HG02885 (cell line): ENCODE results near the gene AGAP3.

Source experiments
- ATAC-seq: cut with Tn5 transposase; IDR thresholded peaks from one replicate; pipeline ENCODE4 v1.9.1; 2021; ENCODE audit warnings: mild to moderate bottlenecking; ENCODE audit not compliant: unreplicated experiment, poor library complexity

Gene AGAP3

DNA sequence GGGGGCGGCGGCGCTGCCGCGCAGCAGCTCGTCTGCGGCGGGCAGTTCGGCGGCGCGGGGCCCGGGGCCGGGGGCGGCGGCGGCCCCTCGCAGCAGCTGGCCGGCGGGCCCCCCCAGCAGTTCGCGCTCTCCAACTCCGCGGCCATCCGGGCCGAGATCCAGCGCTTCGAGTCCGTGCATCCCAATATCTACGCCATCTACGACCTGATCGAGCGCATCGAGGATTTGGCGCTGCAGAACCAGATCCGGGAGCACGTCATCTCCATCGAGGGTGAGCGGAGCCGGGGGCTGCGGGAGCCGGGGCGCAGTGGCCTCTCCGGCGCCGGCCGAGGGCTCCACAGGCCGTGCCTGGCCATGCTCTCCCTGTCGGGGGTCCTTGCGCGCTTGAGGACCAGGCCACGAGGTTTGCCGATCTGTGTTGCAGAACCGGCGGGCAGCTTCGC is 548 bp downstream of the AGAP3 start:
- ATAC-seq, result no peak

DNA sequence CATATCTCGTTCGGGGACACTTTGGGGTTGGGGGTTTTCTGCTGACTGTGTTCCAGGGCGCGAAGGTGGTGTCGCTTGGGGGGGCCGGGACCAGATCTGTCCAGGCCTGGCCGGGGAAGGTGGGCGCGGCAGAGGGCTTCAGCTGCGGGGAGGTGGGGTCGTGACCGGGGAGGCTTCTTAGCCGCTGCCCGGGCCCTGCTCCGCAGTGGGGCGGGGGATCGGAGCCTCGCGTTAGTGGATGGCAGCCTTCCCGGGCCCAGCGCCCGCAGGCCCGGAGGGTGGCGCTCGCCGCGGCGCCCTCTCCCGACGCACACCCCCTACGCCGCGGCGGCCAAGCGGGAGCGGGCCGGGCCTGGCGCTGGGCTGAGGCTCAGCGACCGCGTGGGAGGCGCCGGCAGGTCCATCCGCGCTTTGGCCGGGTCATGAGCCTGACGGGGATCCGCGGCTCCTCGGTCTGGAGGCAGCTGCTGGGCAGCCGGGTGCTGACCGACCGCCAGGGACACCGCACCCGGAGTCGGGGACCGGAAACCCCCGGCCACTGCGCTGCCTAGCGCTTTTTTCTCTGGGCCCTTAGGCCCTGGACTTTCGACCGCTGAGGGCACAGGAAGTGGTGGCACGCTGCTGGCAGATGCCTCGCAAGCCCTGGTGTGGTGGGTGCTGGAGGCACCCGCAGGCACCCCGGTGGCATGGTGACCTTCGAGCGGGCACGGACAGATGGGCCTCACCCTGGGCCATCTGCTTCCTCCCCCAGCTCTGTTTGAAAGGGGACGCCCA is 1.2 kb downstream of the AGAP3 start:
- ATAC-seq, result peak; percentile 33

DNA sequence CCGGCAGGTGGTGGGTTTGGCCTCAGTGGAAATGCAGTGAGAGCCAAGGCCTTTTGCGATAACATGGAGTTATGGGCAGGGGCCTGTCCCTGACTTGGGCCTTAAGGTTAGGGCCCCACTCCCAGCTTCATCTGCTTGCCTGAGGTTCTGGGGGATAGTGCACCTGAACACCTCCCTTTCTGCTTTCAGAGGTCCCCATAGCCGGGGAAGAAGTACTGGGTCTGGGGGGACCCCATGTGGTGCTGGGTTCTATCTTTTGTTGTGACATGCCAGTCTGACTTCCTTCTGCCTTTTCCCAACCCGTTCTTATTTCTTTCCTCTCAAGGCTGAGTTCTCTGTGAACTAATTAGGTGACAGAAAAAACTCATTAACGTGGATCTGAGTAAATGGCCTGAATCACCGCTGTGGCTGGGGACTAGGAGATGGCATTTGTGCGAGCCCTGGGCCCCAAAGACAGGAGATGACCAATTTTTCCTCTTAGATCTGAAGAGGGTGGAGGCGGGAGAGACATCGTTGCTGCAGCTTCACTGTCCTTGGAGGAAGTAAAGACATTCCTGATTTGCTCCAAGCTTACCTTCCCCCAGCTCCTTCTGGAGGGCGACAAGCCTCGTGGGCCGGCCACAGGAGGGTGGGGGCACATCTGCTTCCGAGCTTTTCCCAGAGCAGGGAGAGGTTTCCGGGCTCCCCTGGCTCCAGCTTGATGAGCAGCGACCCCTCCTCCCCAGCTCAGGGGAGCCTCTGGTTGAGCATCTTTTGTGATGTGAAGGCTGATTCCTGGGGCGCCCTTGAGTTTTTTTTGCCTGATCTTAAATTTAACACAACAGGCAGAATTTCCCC is 2.0 kb downstream of the AGAP3 start:
- ATAC-seq, result no peak

DNA sequence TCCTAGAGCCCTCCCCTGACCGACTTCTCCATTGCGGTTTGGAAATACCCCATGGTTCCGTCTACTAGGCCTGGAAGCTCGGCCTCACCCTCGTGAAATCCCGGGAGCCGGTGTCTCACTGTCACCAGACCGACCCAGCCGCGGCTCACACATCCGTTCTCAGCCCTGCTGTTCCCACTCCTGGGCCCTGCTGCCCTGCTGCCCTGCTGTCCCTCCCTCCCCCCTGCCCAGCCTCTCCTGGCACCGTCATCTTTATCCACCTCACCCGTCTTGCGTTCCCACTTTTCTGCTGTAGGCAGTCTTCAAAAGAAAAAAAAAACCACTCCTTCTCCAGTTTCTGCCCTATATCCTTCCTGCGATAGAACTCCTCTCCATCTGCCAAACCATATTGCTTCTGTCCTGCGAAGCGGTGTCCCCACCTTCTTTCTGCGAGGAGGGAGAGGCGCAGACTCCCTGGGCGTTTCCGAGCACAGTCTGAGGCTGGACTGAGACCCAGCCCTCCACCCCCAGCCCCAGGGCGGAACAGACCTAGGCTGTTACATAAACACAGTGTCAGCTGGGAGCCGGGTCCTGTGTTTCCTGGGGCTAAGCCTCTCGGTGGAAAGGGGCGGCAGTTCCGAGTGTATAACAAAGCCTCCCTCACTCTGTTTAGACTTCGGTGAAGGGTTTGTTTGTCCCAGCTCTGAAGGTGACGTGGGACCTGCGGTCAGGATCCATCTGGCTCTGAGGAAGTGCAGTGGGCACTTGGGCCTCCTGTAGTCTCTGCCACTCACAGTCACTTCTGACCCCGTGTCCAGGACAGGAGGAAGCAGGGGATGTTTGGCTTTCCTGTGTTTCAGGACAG is 2.8 kb downstream of the AGAP3 start:
- no peak for ATAC-seq

DNA sequence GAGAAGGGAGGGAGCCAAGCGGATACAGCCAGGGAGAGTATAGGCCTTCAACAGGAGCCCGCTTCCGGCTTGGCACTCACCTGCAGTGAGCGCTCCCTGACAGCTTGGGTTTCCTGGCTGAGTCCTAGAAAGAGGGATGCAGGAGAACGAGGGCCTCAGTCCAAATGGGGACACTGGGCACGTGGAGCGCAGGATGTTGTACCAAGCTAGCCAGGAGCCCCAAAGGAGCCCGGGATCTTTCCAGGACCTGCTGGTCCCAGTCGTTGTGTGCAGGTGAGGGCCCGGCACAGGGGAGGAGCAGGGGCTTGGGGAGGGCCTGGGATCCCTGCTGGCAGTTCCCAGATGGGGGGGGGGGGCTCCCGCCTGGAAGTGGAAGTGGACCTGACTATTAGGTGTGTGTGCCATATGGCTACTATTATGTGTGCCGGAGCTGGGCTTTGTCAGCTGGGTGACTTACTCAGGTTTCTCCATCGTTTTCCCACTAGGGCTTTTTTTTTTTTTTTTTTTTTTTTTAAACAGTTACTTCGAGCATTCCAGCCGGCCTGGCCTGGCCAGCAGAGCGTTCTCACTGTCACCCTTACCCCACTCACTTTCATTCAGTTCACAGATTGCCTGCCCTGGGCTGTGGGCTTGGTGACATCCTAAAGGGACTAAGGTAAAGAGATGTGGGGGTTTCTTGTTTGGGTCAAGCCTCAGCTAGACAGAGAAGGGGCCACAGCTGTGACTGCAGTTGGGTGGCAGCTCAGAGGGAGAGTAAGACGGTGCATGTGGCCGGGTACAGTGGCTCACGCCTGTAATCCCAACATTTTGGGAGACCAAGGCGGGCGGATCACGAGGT is 3.8 kb downstream of the AGAP3 start:
- no peak for ATAC-seq

DNA sequence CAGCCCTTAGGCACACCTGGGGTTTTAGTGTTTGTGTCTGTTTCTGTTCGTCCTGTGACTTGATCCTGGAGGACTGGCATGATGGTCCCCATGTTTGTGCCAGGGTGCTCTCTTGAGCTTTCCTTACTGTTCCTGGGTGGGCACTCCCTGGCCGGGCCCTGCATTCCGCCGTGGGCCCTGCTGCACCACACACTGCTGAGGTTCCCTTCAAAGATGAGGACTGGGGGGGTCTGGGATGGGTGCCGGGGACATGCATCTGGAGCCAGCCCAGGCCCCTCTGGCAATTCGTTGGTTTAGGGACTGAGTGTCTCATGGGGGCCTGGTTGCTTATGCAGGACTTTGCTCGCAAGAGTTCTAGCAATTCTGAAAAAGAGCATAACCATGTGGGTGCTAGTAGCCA is 4.7 kb downstream of the AGAP3 start:
- ATAC-seq, result no peak

DNA sequence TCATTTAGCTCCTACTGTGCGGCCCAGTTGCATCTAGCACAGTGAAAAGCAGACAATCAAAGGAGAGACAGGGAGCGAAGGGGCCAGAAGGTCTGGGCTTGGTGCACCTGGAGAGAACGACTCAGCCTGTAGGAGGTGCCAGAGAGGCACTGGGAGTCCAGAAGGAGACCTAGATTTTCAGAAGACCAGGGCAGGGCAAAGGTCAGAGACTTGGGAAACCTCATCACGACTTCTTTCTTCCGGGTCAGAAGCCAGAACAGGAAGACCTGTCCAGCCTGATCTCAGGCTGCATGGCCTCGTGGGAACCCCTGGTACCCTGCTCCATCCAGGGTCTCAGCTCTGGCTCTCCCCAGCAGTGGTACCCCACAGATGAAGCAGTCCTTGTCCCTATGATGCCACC is 5.2 kb downstream of the AGAP3 start:
- no peak for ATAC-seq

DNA sequence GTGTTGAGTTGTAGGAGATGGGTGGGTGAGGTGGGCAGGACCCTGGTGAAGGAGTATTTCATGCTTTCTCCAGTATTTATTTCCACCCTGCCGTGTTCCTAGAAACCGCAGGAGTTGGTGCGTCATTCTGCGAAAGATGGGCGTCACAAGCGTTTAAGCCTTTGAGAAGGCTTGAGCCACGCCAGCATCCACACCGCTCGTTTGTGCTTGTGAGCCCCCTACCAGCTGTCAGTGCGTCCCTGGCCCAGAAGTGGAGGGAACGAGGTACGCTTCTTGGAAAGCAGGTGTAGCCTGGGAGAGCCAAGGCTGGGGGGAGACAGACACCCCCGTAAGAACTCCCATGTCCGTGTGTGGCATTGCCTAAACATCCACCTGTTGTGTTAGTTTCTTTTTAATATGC is 5.7 kb downstream of the AGAP3 start:
- no peak for ATAC-seq

DNA sequence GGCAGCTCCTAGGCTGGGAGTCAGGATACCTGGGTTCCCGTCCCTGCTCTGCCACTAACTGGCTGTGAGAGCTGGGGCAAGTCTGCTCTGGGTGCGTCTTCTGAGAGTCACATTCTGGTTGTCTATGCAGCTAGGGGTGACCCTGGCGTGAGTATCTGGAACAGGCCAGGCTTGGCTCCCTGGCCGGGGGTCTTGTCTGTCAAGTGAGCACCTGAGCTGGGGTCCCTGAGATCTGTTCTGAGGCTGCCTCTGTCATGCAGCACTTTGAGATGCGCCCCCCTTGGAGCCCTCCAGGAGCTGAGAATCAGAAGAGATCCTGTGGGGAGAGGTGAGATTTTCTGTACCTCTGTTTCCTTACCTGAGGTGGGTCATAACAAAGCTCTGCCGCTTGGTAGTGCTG is 7.5 kb downstream of the AGAP3 start:
- ATAC-seq, result no peak

DNA sequence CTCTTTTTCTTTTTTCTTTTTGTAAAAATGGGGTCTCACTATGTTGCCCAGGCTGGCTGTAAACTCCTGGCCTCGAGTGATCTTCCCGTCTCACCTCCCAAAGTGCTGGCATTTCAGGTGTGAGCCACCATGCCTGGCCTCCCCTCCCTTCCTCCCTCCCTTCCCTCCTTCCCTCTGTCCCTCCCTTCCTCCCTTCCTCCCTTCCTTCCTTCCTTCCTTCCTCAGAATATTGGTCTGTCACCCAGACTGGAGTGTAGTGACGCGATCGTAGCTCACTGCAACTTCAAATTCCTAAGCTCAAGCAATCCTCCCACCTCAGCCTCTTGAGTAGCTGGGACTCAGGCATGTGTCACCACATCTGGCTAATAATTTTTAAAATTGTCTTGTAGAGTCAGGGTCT is 8.4 kb downstream of the AGAP3 start:
- no peak for ATAC-seq

DNA sequence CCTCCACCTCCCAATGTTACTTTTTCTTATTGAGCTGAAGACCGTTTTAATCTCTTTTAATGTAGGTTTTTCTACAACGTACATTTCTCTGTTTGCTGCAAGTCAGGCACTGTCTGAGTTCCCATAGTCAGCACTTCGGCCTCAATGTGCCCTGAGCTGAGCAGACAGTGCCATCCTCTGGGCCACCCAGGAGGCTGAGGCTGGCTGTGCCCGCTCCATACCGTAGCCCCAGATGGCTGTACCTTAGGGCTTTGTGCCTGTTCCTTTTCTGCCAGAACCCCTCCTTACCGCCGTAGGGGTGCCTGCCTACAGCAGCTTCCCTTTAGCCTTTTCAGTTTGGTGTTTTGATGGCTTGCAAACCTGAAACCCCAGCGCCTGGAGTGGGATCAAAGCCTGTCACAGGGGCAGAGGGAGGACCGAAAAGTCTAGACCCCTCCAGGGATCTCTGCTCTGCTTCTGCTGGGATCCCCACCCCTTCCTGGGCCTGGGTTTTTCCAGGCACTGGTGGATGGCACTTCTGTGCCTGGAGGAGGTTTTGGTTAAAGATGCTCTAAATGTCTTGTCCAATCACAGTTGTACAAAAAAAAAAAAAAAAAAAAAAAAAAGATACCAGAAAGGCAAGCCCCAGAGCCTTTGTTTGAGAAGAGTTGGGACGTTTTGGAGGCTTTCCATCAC is 9.0 kb downstream of the AGAP3 start:
- ATAC-seq, result no peak

DNA sequence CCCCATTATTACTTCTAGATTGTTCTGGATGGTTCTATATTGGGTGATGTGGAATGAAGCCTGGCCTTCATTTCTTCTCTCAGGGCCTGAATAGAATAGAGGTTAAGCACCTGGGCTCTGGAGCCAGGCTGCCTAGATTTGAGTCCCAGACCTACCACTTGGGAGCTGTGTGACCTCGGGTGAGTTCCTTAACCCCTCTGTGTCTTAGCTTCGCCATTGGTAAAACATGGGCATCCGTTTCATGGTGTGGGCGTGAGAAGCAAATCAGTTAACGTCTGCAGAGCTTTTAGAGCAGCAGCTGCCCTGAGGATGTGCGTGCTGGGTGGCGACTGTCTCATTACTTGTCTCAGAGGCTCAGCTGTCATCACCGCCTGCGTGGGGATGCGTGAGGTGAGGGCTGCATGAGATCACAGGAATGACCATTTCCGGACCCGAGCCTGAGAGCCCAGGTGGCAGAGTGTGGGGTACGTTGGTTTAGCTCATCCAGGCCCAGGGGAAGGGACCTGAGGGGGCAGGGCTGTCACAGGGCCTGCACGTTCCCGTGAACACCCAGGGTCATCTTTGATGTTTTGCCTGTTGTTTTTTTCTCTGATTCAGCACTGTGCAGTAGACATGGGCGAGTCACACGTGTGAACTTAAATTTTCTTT is 9.7 kb downstream of the AGAP3 start:
- no peak for ATAC-seq

DNA sequence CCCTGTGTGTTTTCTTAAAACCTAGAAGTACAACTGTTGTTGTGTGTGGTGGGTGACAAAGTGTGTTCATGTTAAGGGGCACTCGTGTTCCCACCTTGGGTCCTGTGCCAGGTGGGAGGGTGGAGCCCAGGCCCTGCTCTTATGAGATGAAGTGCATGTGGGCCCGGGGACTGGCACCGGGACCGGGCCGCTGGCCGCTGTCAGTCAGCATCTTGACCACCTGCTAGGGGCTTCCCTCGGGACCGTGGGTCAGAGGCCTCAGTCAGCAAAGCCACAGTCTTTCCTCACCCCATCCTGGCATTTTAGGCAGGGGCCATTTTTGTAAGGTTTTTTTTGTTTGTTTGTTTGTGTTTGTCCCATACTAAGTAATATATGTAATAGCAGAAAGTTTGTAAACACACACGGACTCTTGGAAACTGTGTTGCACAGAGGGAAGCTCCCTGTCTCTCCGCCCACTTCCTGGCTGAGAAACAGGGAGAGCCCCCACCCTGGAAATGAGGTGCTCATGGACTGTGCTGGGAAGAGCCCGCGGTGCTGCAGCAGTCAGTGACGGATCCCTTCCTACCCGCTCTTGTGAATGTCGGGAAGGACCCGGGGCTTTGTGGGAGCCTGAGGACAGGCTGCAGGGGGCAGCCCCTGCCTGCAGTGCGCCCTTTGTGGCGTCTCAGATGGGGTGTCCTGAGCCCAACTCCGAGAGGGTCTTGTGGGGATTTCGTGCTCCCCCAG is 13.4 kb downstream of the AGAP3 start:
- ATAC-seq, result no peak

DNA sequence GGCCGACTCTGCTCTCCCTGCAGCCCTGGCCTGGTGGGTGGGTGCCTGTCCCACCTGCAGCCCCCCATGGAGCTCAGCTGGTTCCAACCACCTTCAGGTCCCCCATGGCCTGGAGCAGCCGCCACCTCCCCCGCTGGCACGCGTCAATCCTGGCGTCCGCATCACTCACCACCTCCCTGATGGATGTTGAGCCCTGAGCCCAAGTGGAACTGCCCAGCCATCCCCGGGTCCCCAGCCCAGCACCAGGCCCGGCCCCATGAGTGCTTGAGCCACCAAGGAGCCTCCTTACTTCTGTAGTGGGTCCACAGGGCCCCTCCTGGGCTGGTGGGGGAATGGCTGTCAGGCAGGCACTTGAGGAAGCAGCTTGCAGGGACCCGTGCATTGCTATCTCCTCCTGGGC is 14.6 kb downstream of the AGAP3 start:
- no peak for ATAC-seq

DNA sequence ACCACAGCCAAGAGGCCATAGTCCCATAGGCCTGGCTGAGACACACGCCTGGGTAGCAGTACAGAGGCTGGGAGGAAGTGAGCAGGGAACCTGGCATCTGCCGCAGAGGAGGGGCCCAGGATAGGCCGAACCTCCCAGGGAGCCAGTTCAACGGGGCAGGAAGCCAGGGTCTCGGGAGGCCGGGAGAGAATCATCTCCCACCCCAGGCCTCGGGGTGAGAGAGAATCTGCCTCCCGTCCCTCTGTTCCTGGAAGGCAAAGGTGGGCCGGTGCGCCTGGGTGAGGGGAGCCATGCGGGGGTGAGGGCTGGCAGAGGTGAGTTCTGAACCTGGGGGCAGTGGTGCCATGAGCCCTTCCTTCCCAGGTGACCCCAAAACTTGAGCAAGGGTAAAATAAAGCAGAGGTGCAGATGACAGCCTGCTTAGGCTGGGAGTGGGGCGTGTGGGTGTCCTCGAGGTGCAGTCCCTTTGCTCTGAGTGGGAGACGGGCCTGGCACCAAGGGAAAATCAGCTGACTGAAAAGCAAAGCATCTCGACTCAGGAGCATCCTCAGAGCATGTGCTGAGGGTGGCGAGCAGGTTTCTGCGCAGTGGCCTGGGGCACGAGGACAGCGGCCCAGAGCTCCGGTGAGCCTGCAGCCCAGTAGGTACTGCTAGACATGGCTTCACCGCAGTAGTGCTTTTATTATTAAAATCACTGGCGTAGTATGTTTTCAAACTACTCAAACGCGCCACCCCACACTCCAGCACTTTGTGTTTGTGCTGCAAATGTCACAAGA is 15.5 kb downstream of the AGAP3 start:
- no peak for ATAC-seq

DNA sequence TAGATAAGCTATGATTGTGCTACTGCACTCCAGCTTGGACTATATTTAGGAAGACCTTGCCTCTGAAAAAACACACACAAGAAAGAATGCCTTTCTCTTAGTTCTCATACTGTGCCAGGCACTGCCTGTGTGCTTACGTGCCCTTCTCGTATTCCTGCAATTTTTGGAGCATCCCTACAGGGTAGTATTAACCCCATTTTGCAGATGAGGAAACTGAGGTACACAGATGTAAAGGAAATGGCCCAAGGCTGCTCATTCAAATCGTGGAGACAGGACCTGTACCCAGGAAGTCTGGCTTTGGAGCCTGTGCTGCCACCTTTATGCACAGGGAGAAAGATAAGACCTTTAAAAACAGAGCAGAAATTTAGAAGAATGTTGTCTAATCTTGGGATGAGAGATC is 16.7 kb downstream of the AGAP3 start:
- ATAC-seq, result no peak

DNA sequence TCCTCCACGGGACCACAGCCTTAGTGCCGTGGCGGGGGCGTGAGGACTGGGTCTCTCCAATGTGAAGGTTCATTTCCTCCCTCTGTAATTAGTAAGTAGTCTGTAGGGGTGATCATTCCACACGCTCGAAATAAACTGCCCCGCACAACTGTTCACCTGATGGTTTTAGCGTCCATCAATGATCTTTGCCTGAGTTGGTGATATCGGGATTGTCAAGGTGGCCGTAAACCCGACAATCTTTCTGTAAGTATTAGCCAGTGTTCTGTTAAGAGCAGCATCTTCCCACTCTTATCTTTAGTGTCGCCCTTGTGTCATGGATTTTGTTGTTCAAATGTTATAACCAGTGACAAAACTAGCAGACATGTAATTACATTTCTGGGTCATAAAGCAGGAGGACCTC is 17.7 kb downstream of the AGAP3 start:
- ATAC-seq, result no peak
